SU-DHL-6 (cell line): ENCODE measurements around the gene UNC45A.

ENCODE experiments used
- EZH2phosphoT487 ChIP-seq: fragments of 200-600 bp; sonication (generic), shearing (Covaris generic); conservative IDR thresholded peaks from 2 replicates; pipeline ENCODE4 v1.6.1; 2018; ENCODE audit warnings: mild to moderate bottlenecking, antibody characterized with exemption, low read length, moderate library complexity, mixed read lengths
- TF ChIP-seq, protein P1 (sequence below): fragments of 200-600 bp; sonication (generic); IDR thresholded peaks from one replicate; pipeline ENCODE4 v1.5.1; 2017; ENCODE audit warnings: antibody characterized with exemption, mild to moderate bottlenecking, low read length, moderate library complexity; ENCODE audit not compliant: insufficient read depth, poor library complexity, severe bottlenecking

DNA sequence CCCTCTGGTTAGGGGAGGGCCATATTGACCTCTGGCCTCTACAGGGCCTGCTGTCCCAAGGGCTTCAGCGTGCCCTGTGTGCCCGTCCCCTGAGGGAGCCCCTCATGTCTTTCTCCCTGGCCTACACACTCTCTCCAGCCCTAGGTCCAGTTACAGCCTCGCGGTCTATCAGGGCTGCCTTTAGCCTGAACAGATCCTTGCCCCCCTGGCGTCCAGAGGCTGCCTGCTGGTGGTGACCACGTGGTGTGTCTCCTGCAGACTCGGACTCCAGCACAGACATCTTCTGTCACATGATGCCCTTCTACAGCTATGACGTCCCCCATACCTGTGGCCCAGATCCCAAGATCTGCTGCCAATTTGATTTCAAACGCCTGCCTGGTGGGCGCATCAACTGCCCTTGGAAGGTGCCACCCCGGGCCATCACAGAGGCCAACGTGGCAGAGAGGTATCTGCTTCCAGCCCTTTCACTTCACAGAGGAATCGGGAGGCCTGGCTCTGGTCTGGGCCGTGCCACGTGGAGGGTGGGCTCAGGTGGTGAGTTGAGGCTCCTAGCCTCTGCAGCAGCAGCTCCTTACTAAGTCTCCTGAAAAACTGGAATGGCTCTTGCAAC is 27.9 kb upstream of the UNC45A start:
- TF ChIP-seq, protein P1, sequence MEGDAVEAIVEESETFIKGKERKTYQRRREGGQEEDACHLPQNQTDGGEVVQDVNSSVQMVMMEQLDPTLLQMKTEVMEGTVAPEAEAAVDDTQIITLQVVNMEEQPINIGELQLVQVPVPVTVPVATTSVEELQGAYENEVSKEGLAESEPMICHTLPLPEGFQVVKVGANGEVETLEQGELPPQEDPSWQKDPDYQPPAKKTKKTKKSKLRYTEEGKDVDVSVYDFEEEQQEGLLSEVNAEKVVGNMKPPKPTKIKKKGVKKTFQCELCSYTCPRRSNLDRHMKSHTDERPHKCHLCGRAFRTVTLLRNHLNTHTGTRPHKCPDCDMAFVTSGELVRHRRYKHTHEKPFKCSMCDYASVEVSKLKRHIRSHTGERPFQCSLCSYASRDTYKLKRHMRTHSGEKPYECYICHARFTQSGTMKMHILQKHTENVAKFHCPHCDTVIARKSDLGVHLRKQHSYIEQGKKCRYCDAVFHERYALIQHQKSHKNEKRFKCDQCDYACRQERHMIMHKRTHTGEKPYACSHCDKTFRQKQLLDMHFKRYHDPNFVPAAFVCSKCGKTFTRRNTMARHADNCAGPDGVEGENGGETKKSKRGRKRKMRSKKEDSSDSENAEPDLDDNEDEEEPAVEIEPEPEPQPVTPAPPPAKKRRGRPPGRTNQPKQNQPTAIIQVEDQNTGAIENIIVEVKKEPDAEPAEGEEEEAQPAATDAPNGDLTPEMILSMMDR: no peak
- TF ChIP-seq EZH2phosphoT487: no peak
